ENCODE measurements around the gene HSF2.
"Not testable (repeated sequence)": the region's sequence is repeated elsewhere in the genome, so short reads cannot be mapped to it uniquely, and the experiment has no call there.

The HSF2 gene

GRCh38 chr6:122431780-122432179, 32.3 kb downstream of the HSF2 start:
- in situ Hi-C loops (cut with MboI; ENCODE audit: low pct_unique_long_range_greater_than_20kb, low sequenced_read_pairs, unreplicated experiment) = no loop called here
- no peak for TF ChIP-seq CTCF (IDR thresholded peaks at IDR 0.05; ENCODE audit: extremely low read depth, insufficient read depth, missing control alignments)
- DNase-seq (ENCODE audit: low spot score) = no peak

GRCh38 chr6:122432816-122433215, 33.4 kb downstream of the HSF2 start:
- no peak for DNase-seq (ENCODE audit: low spot score)
- TF ChIP-seq CTCF (IDR thresholded peaks at IDR 0.05; ENCODE audit: extremely low read depth, insufficient read depth, missing control alignments) = no peak
- in situ Hi-C loops (cut with MboI; ENCODE audit: low pct_unique_long_range_greater_than_20kb, low sequenced_read_pairs, unreplicated experiment) = no loop called here

- DNase-seq (ENCODE audit: low spot score) = no peak
Measured at GRCh38 chr6:122438975-122439374, 39.5 kb downstream of the HSF2 start.

GRCh38 chr6:122445274-122445673, 45.8 kb downstream of the HSF2 start:
- no peak for TF ChIP-seq CTCF (IDR thresholded peaks at IDR 0.05; ENCODE audit: extremely low read depth, insufficient read depth, missing control alignments)
- DNase-seq (ENCODE audit: low spot score) = no peak
- in situ Hi-C loops (cut with MboI; ENCODE audit: low pct_unique_long_range_greater_than_20kb, low sequenced_read_pairs, unreplicated experiment) = no loop called here

More at GRCh38 chr6:122438975-122439374, 39.5 kb downstream of the HSF2 start:
- TF ChIP-seq CTCF (IDR thresholded peaks at IDR 0.05; ENCODE audit: extremely low read depth, insufficient read depth, missing control alignments) = no peak
- in situ Hi-C loops (cut with MboI; ENCODE audit: low pct_unique_long_range_greater_than_20kb, low sequenced_read_pairs, unreplicated experiment) = no loop called here

- DNase-seq (ENCODE audit: low spot score) = no peak
- no peak for TF ChIP-seq CTCF (IDR thresholded peaks at IDR 0.05; ENCODE audit: extremely low read depth, insufficient read depth, missing control alignments)
- in situ Hi-C loops (cut with MboI; ENCODE audit: low pct_unique_long_range_greater_than_20kb, low sequenced_read_pairs, unreplicated experiment) = no loop called here
Measured at GRCh38 chr6:122449069-122449468, 49.6 kb downstream of the HSF2 start.

- in situ Hi-C loops (cut with MboI; ENCODE audit: low pct_unique_long_range_greater_than_20kb, low sequenced_read_pairs, unreplicated experiment) = no loop called here
- no peak for DNase-seq (ENCODE audit: low spot score)
- TF ChIP-seq CTCF (IDR thresholded peaks at IDR 0.05; ENCODE audit: extremely low read depth, insufficient read depth, missing control alignments) = no peak
Measured at GRCh38 chr6:122452509-122452908, 53.1 kb downstream of the HSF2 start.

GRCh38 chr6:122454673-122455072, 55.2 kb downstream of the HSF2 start:
- no peak for DNase-seq (ENCODE audit: low spot score)
- in situ Hi-C loops (cut with MboI; ENCODE audit: low pct_unique_long_range_greater_than_20kb, low sequenced_read_pairs, unreplicated experiment) = no loop called here
- TF ChIP-seq CTCF (IDR thresholded peaks at IDR 0.05; ENCODE audit: extremely low read depth, insufficient read depth, missing control alignments) = no peak

GRCh38 chr6:122455116-122455515, 55.7 kb downstream of the HSF2 start:
- in situ Hi-C loops (cut with MboI; ENCODE audit: low pct_unique_long_range_greater_than_20kb, low sequenced_read_pairs, unreplicated experiment) = not testable (repeated sequence)

More at GRCh38 chr6:122455116-122455515, 55.7 kb downstream of the HSF2 start:
- not testable (repeated sequence) for DNase-seq (ENCODE audit: low spot score)

Data from GM13977 (cell line).